ENCODE measurements around the gene CIPC.

CIPC gene

GRCh38 chr14:77155083-77155482 lies 57.0 kb downstream of the CIPC start:
- no peak for DNase-seq

- no peak for DNase-seq
Observed at GRCh38 chr14:77157740-77158139, 59.7 kb downstream of the CIPC start.

DNA sequence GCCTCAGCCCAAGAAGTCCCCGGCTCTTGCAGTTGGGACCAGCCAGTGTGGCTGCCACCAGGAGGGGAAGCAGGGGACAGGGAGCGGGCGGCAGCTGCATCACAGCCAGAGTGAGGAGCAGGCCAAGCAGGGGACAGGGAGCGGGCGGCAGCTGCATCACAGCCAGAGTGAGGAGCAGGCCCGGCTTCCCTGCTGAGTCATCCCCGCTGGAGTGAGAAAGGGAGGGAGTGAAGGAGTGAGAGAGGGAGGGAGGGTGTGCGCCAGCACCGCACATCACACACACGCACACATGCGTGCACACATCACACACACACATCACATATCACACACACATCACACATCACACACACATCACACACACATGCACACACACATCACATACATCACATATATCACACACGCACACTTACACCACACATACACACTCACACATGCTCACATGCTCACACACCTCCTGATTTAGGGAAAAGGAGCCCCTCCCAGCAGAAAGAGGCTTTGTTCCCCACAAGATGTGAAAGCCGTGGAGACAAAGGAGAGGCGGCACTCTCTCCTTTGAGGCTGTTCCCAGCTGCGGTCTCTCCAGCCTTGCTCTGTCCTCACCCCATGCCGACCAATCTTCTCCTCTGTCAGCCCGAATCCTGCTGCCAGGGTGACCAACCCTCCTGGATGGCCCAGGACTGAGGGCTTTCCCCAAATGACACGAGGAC lies 60.3 kb downstream of the CIPC start:
- no peak for DNase-seq

DNA sequence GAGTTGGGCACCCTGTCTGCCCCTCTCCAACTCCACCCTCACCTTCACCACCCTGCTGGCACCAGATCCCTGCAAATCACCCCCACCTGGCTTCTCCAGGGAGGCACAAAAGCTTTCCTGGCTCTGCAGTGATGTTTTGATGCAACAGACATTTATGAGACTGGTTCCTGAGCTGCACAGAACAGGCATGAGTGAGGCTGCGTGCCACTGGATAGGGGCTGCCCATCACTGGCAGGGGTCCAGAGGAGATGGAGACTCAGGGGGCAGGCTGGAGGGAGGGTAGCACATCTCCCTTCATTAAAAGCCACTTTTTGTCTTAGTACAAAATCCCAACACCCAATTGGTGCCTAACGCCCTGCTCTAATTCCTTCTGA lies 60.8 kb downstream of the CIPC start:
- no peak for DNase-seq

DNA sequence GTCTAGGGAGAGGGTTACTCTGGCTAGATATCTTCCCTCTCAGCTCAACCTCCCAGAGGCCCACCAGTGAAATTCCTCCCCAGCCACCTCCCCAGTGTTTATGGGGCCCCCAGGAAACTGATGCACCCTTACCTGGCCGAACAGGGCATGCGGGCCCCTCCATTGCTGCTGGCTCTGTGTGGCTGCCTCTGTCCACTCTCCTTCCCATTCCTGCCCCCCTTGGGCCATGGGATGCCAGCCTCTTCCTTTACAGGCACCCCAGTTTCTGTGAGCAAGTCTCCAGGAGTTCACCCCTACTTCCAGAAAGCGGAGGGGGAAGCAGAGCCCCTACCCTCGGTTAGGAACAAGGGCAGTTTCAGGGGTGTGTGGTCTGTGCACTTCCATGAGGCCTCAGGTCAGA lies 63.0 kb downstream of the CIPC start:
- DNase-seq, result no peak

Data from activated T-cell treated with anti-CD3 and anti-CD28 coated beads for 4 hours (primary cell).